NCI-H2029 (cell line): Measurements from ENCODE around the gene TRMU.

Experiments
- DNase-seq: peaks from one replicate; lab custom pipeline; 2025; lab: John Stamatoyannopoulos, UW

The TRMU gene

GRCh38 chr22:46355996-46356471 is 20.5 kb downstream of the TRMU start:
- DNase-seq: no peak

GRCh38 chr22:46356496-46357480 is 21.3 kb downstream of the TRMU start:
- no peak for DNase-seq

GRCh38 chr22:46357711-46358520 is 22.4 kb downstream of the TRMU start:
- no peak for DNase-seq

- no peak for DNase-seq
These were observed 23.3 kb downstream of the TRMU start for GRCh38 chr22:46358766-46359165.

GRCh38 chr22:46359362-46359761 is 23.8 kb downstream of the TRMU start:
- no peak for DNase-seq

GRCh38 chr22:46360097-46360496 is 24.6 kb downstream of the TRMU start:
- DNase-seq: no peak

GRCh38 chr22:46360891-46361290 is 25.4 kb downstream of the TRMU start:
- no peak for DNase-seq

- no peak for DNase-seq
These were observed 26.3 kb downstream of the TRMU start for GRCh38 chr22:46361826-46362202.

- no peak for DNase-seq
These were observed 26.9 kb downstream of the TRMU start for GRCh38 chr22:46362203-46362933.

- no peak for DNase-seq
These were observed 27.5 kb downstream of the TRMU start for GRCh38 chr22:46362934-46363515.

- no peak for DNase-seq
These were observed 28.3 kb downstream of the TRMU start for GRCh38 chr22:46363611-46364321.

GRCh38 chr22:46364341-46365165 is 29.0 kb downstream of the TRMU start:
- DNase-seq: no peak

GRCh38 chr22:46365166-46365624 is 29.7 kb downstream of the TRMU start:
- no peak for DNase-seq

- no peak for DNase-seq
These were observed 30.8 kb downstream of the TRMU start for GRCh38 chr22:46366327-46366731.

- peak; percentile 30 for DNase-seq
These were observed 31.5 kb downstream of the TRMU start for GRCh38 chr22:46366801-46367706.

GRCh38 chr22:46367707-46368191 is 32.2 kb downstream of the TRMU start:
- peak; percentile 72 for DNase-seq

- DNase-seq: no peak
These were observed 32.9 kb downstream of the TRMU start for GRCh38 chr22:46368422-46368821.

GRCh38 chr22:46368871-46369715 is 33.6 kb downstream of the TRMU start:
- DNase-seq: no peak
